ENCODE results near the gene CNTNAP2. TPM values are rescaled to one million over a fixed set of nuclear protein-coding genes. Genes with fewer than 3 reads are reported as not detected.

Gene CNTNAP2
- total RNA-seq, 1 experiment from 2014 or later: 0.03 TPM

- no peaks in the 10 kb centered on the region for H3K27me3 ChIP-seq (ENCODE audit: control insufficient read depth, insufficient read depth, low read length)
- POLR2A ChIA-PET: no interaction called here
- H3K4me1 ChIP-seq (ENCODE audit: control insufficient read depth, insufficient read depth, low read length): no peaks in the 10 kb centered on the region
- H3K27ac ChIP-seq (ENCODE audit: low read length): no peak overlapping the region
- intact Hi-C loops (cut with micrococcal nuclease; ENCODE audit: unreplicated experiment): no loop called here
- in situ Hi-C loops (cut with HindIII; ENCODE audit: low pct_unique_long_range_greater_than_20kb, low sequenced_read_pairs): no loop called here
- H3K9me3 ChIP-seq (ENCODE audit: control insufficient read depth, insufficient read depth, low read depth, low read length): no peaks in the 10 kb centered on the region
- H3K36me3 ChIP-seq (ENCODE audit: control insufficient read depth, insufficient read depth, low read length): no peaks in the 10 kb centered on the region
- ATAC-seq (no peak), DNase-seq (ENCODE audit: low read depth, low spot score) (no peak)
- BruUV-seq (replicated peaks): no TSS peak
- H3K4me3 ChIP-seq (ENCODE audit: low read depth in 2 of 2, low read length in 2 of 2): no peak overlapping the region
- TF ChIP-seq, protein P1, sequence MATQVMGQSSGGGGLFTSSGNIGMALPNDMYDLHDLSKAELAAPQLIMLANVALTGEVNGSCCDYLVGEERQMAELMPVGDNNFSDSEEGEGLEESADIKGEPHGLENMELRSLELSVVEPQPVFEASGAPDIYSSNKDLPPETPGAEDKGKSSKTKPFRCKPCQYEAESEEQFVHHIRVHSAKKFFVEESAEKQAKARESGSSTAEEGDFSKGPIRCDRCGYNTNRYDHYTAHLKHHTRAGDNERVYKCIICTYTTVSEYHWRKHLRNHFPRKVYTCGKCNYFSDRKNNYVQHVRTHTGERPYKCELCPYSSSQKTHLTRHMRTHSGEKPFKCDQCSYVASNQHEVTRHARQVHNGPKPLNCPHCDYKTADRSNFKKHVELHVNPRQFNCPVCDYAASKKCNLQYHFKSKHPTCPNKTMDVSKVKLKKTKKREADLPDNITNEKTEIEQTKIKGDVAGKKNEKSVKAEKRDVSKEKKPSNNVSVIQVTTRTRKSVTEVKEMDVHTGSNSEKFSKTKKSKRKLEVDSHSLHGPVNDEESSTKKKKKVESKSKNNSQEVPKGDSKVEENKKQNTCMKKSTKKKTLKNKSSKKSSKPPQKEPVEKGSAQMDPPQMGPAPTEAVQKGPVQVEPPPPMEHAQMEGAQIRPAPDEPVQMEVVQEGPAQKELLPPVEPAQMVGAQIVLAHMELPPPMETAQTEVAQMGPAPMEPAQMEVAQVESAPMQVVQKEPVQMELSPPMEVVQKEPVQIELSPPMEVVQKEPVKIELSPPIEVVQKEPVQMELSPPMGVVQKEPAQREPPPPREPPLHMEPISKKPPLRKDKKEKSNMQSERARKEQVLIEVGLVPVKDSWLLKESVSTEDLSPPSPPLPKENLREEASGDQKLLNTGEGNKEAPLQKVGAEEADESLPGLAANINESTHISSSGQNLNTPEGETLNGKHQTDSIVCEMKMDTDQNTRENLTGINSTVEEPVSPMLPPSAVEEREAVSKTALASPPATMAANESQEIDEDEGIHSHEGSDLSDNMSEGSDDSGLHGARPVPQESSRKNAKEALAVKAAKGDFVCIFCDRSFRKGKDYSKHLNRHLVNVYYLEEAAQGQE (IDR thresholded peaks at IDR 0.05; ENCODE audit: insufficient read depth in 1 of 2, low read depth in 2 of 2, low read length in 1 of 2): no peak
- TF ChIP-seq SIN3A (IDR thresholded peaks at IDR 0.05; ENCODE audit: borderline replicate concordance, insufficient read depth, low read depth, low read length) (no peak), CTCF (IDR thresholded peaks at IDR 0.05) (no peak), POLR2AphosphoS5 (IDR thresholded peaks at IDR 0.05; ENCODE audit: low read depth, low read length) (no peak), TCF7L2 (IDR thresholded peaks at IDR 0.05; ENCODE audit: low read depth, low read length) (no peak)
- CTCF ChIA-PET: no interaction called here
Measured at GRCh38 chr7:147196481-147196880, 1079.9 kb downstream of the CNTNAP2 start.

GRCh38 chr7:147197006-147197405, 1080.4 kb downstream of the CNTNAP2 start:
- in situ Hi-C loops (cut with HindIII; ENCODE audit: low pct_unique_long_range_greater_than_20kb, low sequenced_read_pairs) (no loop called here), intact Hi-C loops (cut with micrococcal nuclease; ENCODE audit: unreplicated experiment) (no loop called here)
- Histone ChIP-seq H3K4me3 (ENCODE audit: low read depth in 2 of 2, low read length in 2 of 2) (peak overlapping the region; percentile 27 to 42), H3K27ac (ENCODE audit: low read length) (no peak overlapping the region), H3K36me3 (ENCODE audit: control insufficient read depth, insufficient read depth, low read length) (no peaks in the 10 kb centered on the region), H3K4me1 (ENCODE audit: control insufficient read depth, insufficient read depth, low read length) (no peaks in the 10 kb centered on the region), H3K9me3 (ENCODE audit: control insufficient read depth, insufficient read depth, low read depth, low read length) (no peaks in the 10 kb centered on the region), H3K27me3 (ENCODE audit: control insufficient read depth, insufficient read depth, low read length) (no peaks in the 10 kb centered on the region)
- ATAC-seq (no peak), DNase-seq (ENCODE audit: low read depth, low spot score) (no peak)
- ChIA-PET CTCF (interaction anchor here (0.7 kb wide), 1 partner anchor 665 kb away, joined by 4 read pairs; no protein-coding TSS in a partner anchor), POLR2A (interaction anchor here (0.6 to 0.9 kb wide), 2 partner anchors 261 to 312 kb away, joined by 3 to 7 read pairs; no protein-coding TSS in a partner anchor)
- TF ChIP-seq POLR2AphosphoS5 (IDR thresholded peaks at IDR 0.05; ENCODE audit: low read depth, low read length) (no peak), TCF7L2 (IDR thresholded peaks at IDR 0.05; ENCODE audit: low read depth, low read length) (no peak), SIN3A (IDR thresholded peaks at IDR 0.05; ENCODE audit: borderline replicate concordance, insufficient read depth, low read depth, low read length) (no peak), CTCF (IDR thresholded peaks at IDR 0.05) (no peak)
- TF ChIP-seq, protein P1 (IDR thresholded peaks at IDR 0.05; ENCODE audit: insufficient read depth in 1 of 2, low read depth in 2 of 2, low read length in 1 of 2): no peak
- no TSS peak for BruUV-seq (replicated peaks)
